HCT116 (cell line): ENCODE data around the gene RAPGEF2. TPM values are rescaled to one million over a fixed set of nuclear protein-coding genes. Genes with fewer than 3 reads are reported as not detected.

Experiments used
- ATAC-seq: fragments of 200-7000 bp; cut with Tn5 transposase; 2 replicates; pipeline ENCODE4 v1.9.1; 2020; ENCODE audit warnings: mild to moderate bottlenecking, moderate library complexity
- BruUV-seq: library from RNA; stranded (reverse); fragments of 400-500 nt; replicated peaks from 2 replicates; lab custom pipeline; 2021; lab: Mats Ljungman, UMichigan
- CTCF ChIA-PET: fragments of 300-600 bp; sonication (Branson Sonifier 250); formaldehyde crosslinking; loops from one replicate; lab custom pipeline; 2021; ENCODE audit warnings: antibody characterized with exemption; lab: Charles Lee
- POLR2A ChIA-PET: fragments of 300-600, 350-600 bp; sonication (Branson Sonifier 250); formaldehyde crosslinking; loops from one replicate; lab custom pipeline; 2021; ENCODE audit warnings: antibody characterized with exemption; lab: Charles Lee
- RAD21 ChIA-PET, 2 experiments: fragments of 300-600 bp; sonication (Branson Sonifier 250); formaldehyde crosslinking; loops; one replicate each; lab custom pipeline; 2023; ENCODE audit warnings: low total read pairs in 2 of 2; ENCODE audit not compliant: uncharacterized antibody in 2 of 2, unreplicated experiment in 2 of 2, low non-redundant PET in 1 of 2; lab: Charles Lee
- DNase-seq: peaks from one replicate; pipeline ENCODE4 v3.0.0-alpha.2; 2010; ENCODE audit warnings: low read depth, low spot score
- H2AFZ ChIP-seq: fragments of 200-600 bp; shearing (Covaris generic), sonication (generic); 2 replicates; pipeline ENCODE4 v1.6.1; 2017; ENCODE audit warnings: low read depth, mixed run types, mixed read lengths, antibody characterized with exemption, low read length; ENCODE audit not compliant: poor library complexity, severe bottlenecking
- H3K27ac ChIP-seq: 2 replicates; pipeline ENCODE4 v1.5.1; 2012; ENCODE audit warnings: low read depth, low read length
- H3K27me3 ChIP-seq: fragments of 200-600 bp; sonication (generic); 2 replicates; pipeline ENCODE4 v1.6.1; 2016; ENCODE audit warnings: mixed run types, low read length, mixed read lengths; ENCODE audit not compliant: insufficient read depth
- H3K36me3 ChIP-seq, 2 experiments: fragments of 200-500 bp in 1 of 2; fragments of 200-600 bp in 1 of 2; sonication (Bioruptor generic) in 1 of 2; sonication (generic) in 1 of 2; 2 replicates each; pipeline versions ENCODE4 v1.5.1 to v1.6.1; 2014 to 2016; ENCODE audit warnings: low read length in 2 of 2, inconsistent platforms in 1 of 2, mixed read lengths in 1 of 2, mixed run types in 1 of 2; ENCODE audit not compliant: insufficient read depth in 2 of 2, control insufficient read depth in 1 of 2
- H3K4me1 ChIP-seq, 2 experiments: fragments of 200-600 bp in 1 of 2; sonication (generic) in 1 of 2; 2 replicates each; pipeline versions ENCODE4 v1.5.1 to v1.6.1; 2012 to 2017; ENCODE audit warnings: low read length in 2 of 2, inconsistent platforms in 1 of 2, mild to moderate bottlenecking in 1 of 2, mixed read lengths in 1 of 2, mixed run types in 1 of 2, moderate library complexity in 1 of 2; ENCODE audit not compliant: insufficient read depth in 2 of 2, control insufficient read depth in 1 of 2
- H3K4me2 ChIP-seq: fragments of 200-600 bp; sonication (generic); 2 replicates; pipeline ENCODE4 v1.6.1; 2017; ENCODE audit warnings: mixed run types, low read length, mixed read lengths
- H3K4me3 ChIP-seq, 2 experiments: fragments of 200-600 bp in 1 of 2; sonication (generic) in 1 of 2; replicated peaks in 1 of 2; 2 replicates each; pipeline ENCODE4 v1.5.1; 2011 to 2016; ENCODE audit warnings: low read length in 2 of 2, control low read depth in 1 of 2, low read depth in 1 of 2, mild to moderate bottlenecking in 1 of 2, mixed read lengths in 1 of 2, mixed run types in 1 of 2
- H3K79me2 ChIP-seq: fragments of 200-600 bp; sonication (generic); 2 replicates; pipeline ENCODE4 v1.6.1; 2017; ENCODE audit warnings: mild to moderate bottlenecking, mixed run types, low read length, moderate library complexity, mixed read lengths; ENCODE audit not compliant: insufficient read depth
- H3K9ac ChIP-seq: fragments of 200-600 bp; sonication (generic); 2 replicates; pipeline ENCODE4 v1.6.1; 2016; ENCODE audit warnings: low read length, mixed read lengths
- H3K9me2 ChIP-seq: fragments of 200-600 bp; sonication (generic), shearing (Covaris generic); 2 replicates; pipeline ENCODE4 v1.6.1; 2017; ENCODE audit warnings: mixed run types, mild to moderate bottlenecking, moderate library complexity; ENCODE audit not compliant: insufficient read depth
- H3K9me3 ChIP-seq, 2 experiments: fragments of 200-500 bp in 1 of 2; fragments of 200-600 bp in 1 of 2; sonication (Bioruptor generic) in 1 of 2; sonication (generic) in 1 of 2; 2 replicates each; pipeline ENCODE4 v1.6.1; 2014 to 2017; ENCODE audit warnings: low read length in 2 of 2, mixed read lengths in 2 of 2, inconsistent platforms in 1 of 2, low read depth in 1 of 2, mild to moderate bottlenecking in 1 of 2, mixed run types in 1 of 2, moderate library complexity in 1 of 2; ENCODE audit not compliant: control insufficient read depth in 1 of 2, insufficient read depth in 1 of 2
- H4K20me1 ChIP-seq: fragments of 200-600 bp; sonication (generic), shearing (Covaris generic); 2 replicates; pipeline ENCODE4 v1.6.1; 2017; ENCODE audit warnings: mixed run types, mild to moderate bottlenecking, moderate library complexity; ENCODE audit not compliant: insufficient read depth
- CEBPB ChIP-seq: IDR thresholded peaks from 2 replicates; pipeline ENCODE4 v1.6.1; 2012; ENCODE audit warnings: low read depth
- EGR1 ChIP-seq: IDR thresholded peaks from 2 replicates; pipeline ENCODE4 v1.6.1; 2012; ENCODE audit warnings: low read depth
- ELF1 ChIP-seq: IDR thresholded peaks from 2 replicates; pipeline ENCODE4 v1.6.1; 2012; ENCODE audit warnings: low read depth, borderline replicate concordance
- EZH2 ChIP-seq: fragments of 200-600 bp; sonication (generic); IDR thresholded peaks from 2 replicates; pipeline ENCODE4 v1.6.1; 2017; ENCODE audit warnings: antibody characterized with exemption, mixed run types
- EZH2phosphoT487 ChIP-seq: fragments of 200-600 bp; IDR thresholded peaks from 2 replicates; pipeline ENCODE4 v1.6.1; 2018; ENCODE audit warnings: antibody characterized with exemption, borderline replicate concordance
- FOSL1 ChIP-seq: IDR thresholded peaks from 2 replicates; pipeline ENCODE4 v1.6.1; 2012; ENCODE audit warnings: low read depth
- JUND ChIP-seq: IDR thresholded peaks from 2 replicates; pipeline ENCODE4 v1.6.1; 2012
- MAX ChIP-seq: IDR thresholded peaks from 2 replicates; pipeline ENCODE4 v1.6.1; 2012
- POLR2A ChIP-seq: IDR thresholded peaks from 2 replicates; pipeline ENCODE4 v1.7.0; 2011; ENCODE audit warnings: borderline replicate concordance; ENCODE audit not compliant: insufficient read depth, insufficient read length; ENCODE audit errors: extremely low read depth
- RAD21 ChIP-seq: IDR thresholded peaks from 2 replicates; pipeline ENCODE4 v1.6.1; 2012; ENCODE audit warnings: low read depth, mild to moderate bottlenecking
- REST ChIP-seq: IDR thresholded peaks from 2 replicates; pipeline ENCODE4 v1.6.1; 2012; ENCODE audit warnings: low read depth
- SIN3A ChIP-seq: IDR thresholded peaks from 2 replicates; pipeline ENCODE4 v1.6.1; 2012; ENCODE audit warnings: low read depth
- SRF ChIP-seq: IDR thresholded peaks from 2 replicates; pipeline ENCODE4 v1.6.1; 2012; ENCODE audit warnings: low read depth
- TCF7L2 ChIP-seq: IDR thresholded peaks from 2 replicates; pipeline ENCODE4 v1.7.0; 2011; ENCODE audit warnings: borderline replicate concordance, inconsistent platforms; ENCODE audit not compliant: insufficient read depth, insufficient read length; ENCODE audit errors: extremely low read depth
- YY1 ChIP-seq: IDR thresholded peaks from 2 replicates; pipeline ENCODE4 v1.6.1; 2011; ENCODE audit warnings: low read length, low read depth, moderate library complexity, mild to moderate bottlenecking; ENCODE audit not compliant: insufficient replicate concordance; ENCODE audit errors: extremely low read depth
- ZBTB33 ChIP-seq: IDR thresholded peaks from 2 replicates; pipeline ENCODE4 v1.6.1; 2011; ENCODE audit warnings: mild to moderate bottlenecking, low read length, moderate library complexity; ENCODE audit not compliant: insufficient replicate concordance; ENCODE audit errors: extremely low read depth
- ZFX ChIP-seq: fragments of 450-650 bp; IDR thresholded peaks from 2 replicates; pipeline ENCODE4 v1.6.1; 2017
- ZNF274 ChIP-seq: fragments of 200-500 bp; sonication (Bioruptor generic); IDR thresholded peaks from 2 replicates; pipeline ENCODE4 v1.6.1; 2014; ENCODE audit warnings: mild to moderate bottlenecking, low read depth, low read length, inconsistent platforms
- intact Hi-C: fragments of 100-400 bp; cut with micrococcal nuclease; formaldehyde crosslinking; loops from 2 replicates; pipeline ENCODE4 v1.10.0; 2022
- total RNA-seq: library from RNA; stranded (reverse); gene quantifications from one replicate; pipeline ENCODE4 v1.2.1, GENCODE V29; 2021; ENCODE audit not compliant: unreplicated experiment
- TF ChIP-seq, protein P1 (sequence below), 3 experiments: fragments of 200-600 bp in 1 of 3; sonication (generic) in 1 of 3; IDR thresholded peaks in 2 of 3; conservative IDR thresholded peaks in 1 of 3; 2 replicates each; pipeline ENCODE4 v1.5.1; 2012 to 2017; ENCODE audit warnings: low read depth in 2 of 3, low read length in 2 of 3, antibody characterized with exemption in 1 of 3, borderline replicate concordance in 1 of 3, control low read depth in 1 of 3, mild to moderate bottlenecking in 1 of 3, mixed read lengths in 1 of 3, mixed run types in 1 of 3, moderate library complexity in 1 of 3; ENCODE audit not compliant: insufficient read depth in 1 of 3
- TF ChIP-seq, protein P2 (sequence below): IDR thresholded peaks from 2 replicates; pipeline ENCODE4 v1.6.1; 2012

Gene RAPGEF2
- total RNA-seq, 1 experiment from 2014 or later, result 21.2 TPM

GRCh38 chr4:159237975-159238374 lies 135.1 kb downstream of the RAPGEF2 start:
- ChIA-PET CTCF (no interaction called here), RAD21 (no interaction called here), POLR2A (no interaction called here)
- H3K27ac ChIP-seq, result no peak overlapping the region
- no peak for ATAC-seq
- no peak for DNase-seq
- BruUV-seq, result no TSS peak
- H3K9ac ChIP-seq, result no peak overlapping the region
- no peaks in the 10 kb centered on the region for H3K36me3 ChIP-seq
- H3K79me2 ChIP-seq, result no peaks in the 10 kb centered on the region
- H3K4me2 ChIP-seq, result no peak overlapping the region
- TF ChIP-seq CEBPB (no peak), POLR2A (no peak), SRF (no peak), MAX (no peak), SIN3A (no peak), ELF1 (no peak), ZBTB33 (no peak), REST (no peak), EZH2 (no peak), ZNF274 (no peak), EGR1 (no peak), FOSL1 (no peak), EZH2phosphoT487 (no peak), RAD21 (no peak), TCF7L2 (no peak), YY1 (no peak), ZFX (no peak), JUND (no peak)
- TF ChIP-seq, protein P1, sequence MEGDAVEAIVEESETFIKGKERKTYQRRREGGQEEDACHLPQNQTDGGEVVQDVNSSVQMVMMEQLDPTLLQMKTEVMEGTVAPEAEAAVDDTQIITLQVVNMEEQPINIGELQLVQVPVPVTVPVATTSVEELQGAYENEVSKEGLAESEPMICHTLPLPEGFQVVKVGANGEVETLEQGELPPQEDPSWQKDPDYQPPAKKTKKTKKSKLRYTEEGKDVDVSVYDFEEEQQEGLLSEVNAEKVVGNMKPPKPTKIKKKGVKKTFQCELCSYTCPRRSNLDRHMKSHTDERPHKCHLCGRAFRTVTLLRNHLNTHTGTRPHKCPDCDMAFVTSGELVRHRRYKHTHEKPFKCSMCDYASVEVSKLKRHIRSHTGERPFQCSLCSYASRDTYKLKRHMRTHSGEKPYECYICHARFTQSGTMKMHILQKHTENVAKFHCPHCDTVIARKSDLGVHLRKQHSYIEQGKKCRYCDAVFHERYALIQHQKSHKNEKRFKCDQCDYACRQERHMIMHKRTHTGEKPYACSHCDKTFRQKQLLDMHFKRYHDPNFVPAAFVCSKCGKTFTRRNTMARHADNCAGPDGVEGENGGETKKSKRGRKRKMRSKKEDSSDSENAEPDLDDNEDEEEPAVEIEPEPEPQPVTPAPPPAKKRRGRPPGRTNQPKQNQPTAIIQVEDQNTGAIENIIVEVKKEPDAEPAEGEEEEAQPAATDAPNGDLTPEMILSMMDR (IDR thresholded peaks at IDR 0.05 in 2 of 3, conservative IDR thresholded peaks at IDR 0.05 in 1 of 3; ENCODE audit: borderline replicate concordance in 1 of 3, insufficient read depth in 1 of 3, low read depth in 2 of 3, low read length in 2 of 3), result no peak
- TF ChIP-seq, protein P2, sequence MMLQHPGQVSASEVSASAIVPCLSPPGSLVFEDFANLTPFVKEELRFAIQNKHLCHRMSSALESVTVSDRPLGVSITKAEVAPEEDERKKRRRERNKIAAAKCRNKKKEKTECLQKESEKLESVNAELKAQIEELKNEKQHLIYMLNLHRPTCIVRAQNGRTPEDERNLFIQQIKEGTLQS, result no peak
- H2AFZ ChIP-seq, result no peak overlapping the region
- no peaks in the 10 kb centered on the region for H3K27me3 ChIP-seq
- intact Hi-C loops, result no loop called here
- H4K20me1 ChIP-seq, result no peaks in the 10 kb centered on the region
- no peaks in the 10 kb centered on the region for H3K9me3 ChIP-seq
- H3K4me1 ChIP-seq, result no peaks in the 10 kb centered on the region
- no peak overlapping the region for H3K4me3 ChIP-seq
- H3K9me2 ChIP-seq, result no peaks in the 10 kb centered on the region
